HL-60 (cell line): Measurements from ENCODE around the gene GLMP.

Experiments used
- DNase-seq, 2 experiments: peaks; one replicate each; pipeline ENCODE4 v3.0.0-alpha.2; 2010 to 2020; ENCODE audit warnings: low read depth in 1 of 2, low spot score in 1 of 2
- H3K27ac ChIP-seq: fragments of 250-450 bp; sonication (Bioruptor Pico); replicated peaks from 2 replicates; pipeline ENCODE4 v1.5.1; 2020; ENCODE audit warnings: mild to moderate bottlenecking, moderate library complexity
- H3K27me3 ChIP-seq: fragments of 250-450 bp; sonication (Bioruptor Pico); 2 replicates; pipeline ENCODE4 v1.5.1; 2021; ENCODE audit warnings: mild to moderate bottlenecking, moderate library complexity; ENCODE audit not compliant: insufficient read depth, poor library complexity, severe bottlenecking
- H3K4me3 ChIP-seq: replicated peaks from 2 replicates; pipeline ENCODE4 v1.5.1; 2011; ENCODE audit warnings: mild to moderate bottlenecking, control low read depth, low read length; ENCODE audit not compliant: insufficient read depth
- GABPA ChIP-seq: IDR thresholded peaks from 2 replicates; pipeline ENCODE4 v1.6.1; 2012; ENCODE audit warnings: low read depth
- POLR2AphosphoS5 ChIP-seq: IDR thresholded peaks from 2 replicates; pipeline ENCODE4 v1.6.1; 2012; ENCODE audit warnings: low read depth
- SPI1 ChIP-seq: IDR thresholded peaks from 2 replicates; pipeline ENCODE4 v1.6.1; 2012; ENCODE audit warnings: low read depth, mild to moderate bottlenecking, borderline replicate concordance
- TF ChIP-seq, protein P1 (sequence below): IDR thresholded peaks from one replicate; pipeline ENCODE4 v1.5.1; 2011; ENCODE audit warnings: low read length, control low read depth, inconsistent platforms; ENCODE audit not compliant: insufficient read depth
- TF ChIP-seq, protein P2 (sequence below): IDR thresholded peaks from 2 replicates; pipeline ENCODE4 v1.6.1; 2012; ENCODE audit warnings: low read depth; ENCODE audit not compliant: insufficient replicate concordance

The GLMP gene

DNA sequence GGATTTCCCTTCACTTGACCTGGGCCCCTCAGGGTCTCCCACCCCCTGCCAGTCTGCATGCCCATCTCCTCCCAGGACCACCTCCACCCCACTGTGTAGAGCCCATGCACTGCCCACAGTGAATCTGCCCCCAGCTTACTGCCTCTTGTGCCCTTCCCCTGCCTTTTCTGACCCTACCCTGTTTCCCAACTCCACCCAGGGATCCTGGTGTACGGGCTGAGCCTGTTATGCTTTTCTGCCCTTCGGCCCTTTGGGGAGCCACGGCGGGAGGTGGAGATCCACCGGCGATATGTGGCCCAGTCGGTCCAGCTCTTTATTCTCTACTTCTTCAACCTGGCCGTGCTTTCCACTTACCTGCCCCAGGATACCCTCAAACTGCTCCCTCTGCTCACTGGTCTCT lies 9.4 kb downstream of the GLMP start:
- H3K4me3 ChIP-seq: no peak overlapping the region

DNA sequence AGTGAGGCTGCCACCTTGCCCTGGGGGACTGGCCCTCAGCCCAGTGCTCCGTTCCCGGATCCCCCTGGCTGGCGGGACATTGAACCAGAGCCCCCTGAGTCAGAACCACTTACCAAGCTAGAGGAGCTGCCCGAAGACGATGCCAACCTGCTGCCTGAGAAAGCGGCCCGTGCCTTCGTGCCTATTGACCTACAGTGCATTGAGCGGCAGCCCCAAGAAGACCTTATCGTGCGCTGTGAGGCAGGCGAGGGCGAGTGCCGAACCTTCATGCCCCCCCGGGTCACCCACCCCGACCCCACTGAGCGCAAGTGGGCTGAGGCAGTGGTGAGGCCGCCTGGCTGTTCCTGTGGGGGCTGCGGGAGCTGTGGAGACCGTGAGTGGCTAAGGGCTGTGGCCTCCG lies 10.0 kb downstream of the GLMP start:
- no peak overlapping the region for H3K4me3 ChIP-seq
- H3K27me3 ChIP-seq: no peaks in the 10 kb centered on the region
- no peak for DNase-seq
- H3K27ac ChIP-seq: no peak overlapping the region
- no peak for TF ChIP-seq POLR2AphosphoS5
- no peak for TF ChIP-seq SPI1
- TF ChIP-seq, protein P1, sequence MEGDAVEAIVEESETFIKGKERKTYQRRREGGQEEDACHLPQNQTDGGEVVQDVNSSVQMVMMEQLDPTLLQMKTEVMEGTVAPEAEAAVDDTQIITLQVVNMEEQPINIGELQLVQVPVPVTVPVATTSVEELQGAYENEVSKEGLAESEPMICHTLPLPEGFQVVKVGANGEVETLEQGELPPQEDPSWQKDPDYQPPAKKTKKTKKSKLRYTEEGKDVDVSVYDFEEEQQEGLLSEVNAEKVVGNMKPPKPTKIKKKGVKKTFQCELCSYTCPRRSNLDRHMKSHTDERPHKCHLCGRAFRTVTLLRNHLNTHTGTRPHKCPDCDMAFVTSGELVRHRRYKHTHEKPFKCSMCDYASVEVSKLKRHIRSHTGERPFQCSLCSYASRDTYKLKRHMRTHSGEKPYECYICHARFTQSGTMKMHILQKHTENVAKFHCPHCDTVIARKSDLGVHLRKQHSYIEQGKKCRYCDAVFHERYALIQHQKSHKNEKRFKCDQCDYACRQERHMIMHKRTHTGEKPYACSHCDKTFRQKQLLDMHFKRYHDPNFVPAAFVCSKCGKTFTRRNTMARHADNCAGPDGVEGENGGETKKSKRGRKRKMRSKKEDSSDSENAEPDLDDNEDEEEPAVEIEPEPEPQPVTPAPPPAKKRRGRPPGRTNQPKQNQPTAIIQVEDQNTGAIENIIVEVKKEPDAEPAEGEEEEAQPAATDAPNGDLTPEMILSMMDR: no peak
- no peak for TF ChIP-seq GABPA
- TF ChIP-seq, protein P2, sequence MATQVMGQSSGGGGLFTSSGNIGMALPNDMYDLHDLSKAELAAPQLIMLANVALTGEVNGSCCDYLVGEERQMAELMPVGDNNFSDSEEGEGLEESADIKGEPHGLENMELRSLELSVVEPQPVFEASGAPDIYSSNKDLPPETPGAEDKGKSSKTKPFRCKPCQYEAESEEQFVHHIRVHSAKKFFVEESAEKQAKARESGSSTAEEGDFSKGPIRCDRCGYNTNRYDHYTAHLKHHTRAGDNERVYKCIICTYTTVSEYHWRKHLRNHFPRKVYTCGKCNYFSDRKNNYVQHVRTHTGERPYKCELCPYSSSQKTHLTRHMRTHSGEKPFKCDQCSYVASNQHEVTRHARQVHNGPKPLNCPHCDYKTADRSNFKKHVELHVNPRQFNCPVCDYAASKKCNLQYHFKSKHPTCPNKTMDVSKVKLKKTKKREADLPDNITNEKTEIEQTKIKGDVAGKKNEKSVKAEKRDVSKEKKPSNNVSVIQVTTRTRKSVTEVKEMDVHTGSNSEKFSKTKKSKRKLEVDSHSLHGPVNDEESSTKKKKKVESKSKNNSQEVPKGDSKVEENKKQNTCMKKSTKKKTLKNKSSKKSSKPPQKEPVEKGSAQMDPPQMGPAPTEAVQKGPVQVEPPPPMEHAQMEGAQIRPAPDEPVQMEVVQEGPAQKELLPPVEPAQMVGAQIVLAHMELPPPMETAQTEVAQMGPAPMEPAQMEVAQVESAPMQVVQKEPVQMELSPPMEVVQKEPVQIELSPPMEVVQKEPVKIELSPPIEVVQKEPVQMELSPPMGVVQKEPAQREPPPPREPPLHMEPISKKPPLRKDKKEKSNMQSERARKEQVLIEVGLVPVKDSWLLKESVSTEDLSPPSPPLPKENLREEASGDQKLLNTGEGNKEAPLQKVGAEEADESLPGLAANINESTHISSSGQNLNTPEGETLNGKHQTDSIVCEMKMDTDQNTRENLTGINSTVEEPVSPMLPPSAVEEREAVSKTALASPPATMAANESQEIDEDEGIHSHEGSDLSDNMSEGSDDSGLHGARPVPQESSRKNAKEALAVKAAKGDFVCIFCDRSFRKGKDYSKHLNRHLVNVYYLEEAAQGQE: no peak

More for the DNA sequence above, 9.4 kb downstream of the GLMP start:
- TF ChIP-seq SPI1 (no peak), GABPA (no peak), POLR2AphosphoS5 (no peak)
- TF ChIP-seq, protein P1: no peak
- TF ChIP-seq, protein P2: no peak
- Histone ChIP-seq H3K27ac (no peak overlapping the region), H3K27me3 (no peaks in the 10 kb centered on the region)
- DNase-seq: no peak

DNA sequence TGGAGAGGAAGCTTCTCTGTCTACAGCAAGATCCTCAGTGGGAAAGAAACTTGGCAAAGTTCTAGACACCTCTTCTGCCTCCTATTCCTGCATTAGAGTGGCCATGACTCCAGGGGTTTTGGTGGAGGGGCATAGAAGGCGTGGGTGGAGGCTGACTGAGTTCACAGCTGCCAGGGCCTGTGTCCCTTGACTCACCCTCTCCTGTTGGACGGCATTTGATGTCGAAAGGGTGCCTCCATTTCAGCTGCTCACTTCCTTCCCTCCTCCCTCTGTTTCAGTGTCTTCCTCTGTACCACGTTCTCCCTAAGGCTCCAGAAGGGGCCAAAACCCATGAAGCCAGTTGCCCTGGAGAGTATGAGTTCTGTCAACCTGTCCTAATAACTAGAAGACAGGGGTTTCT lies 10.7 kb downstream of the GLMP start:
- no peak overlapping the region for H3K4me3 ChIP-seq
- H3K27me3 ChIP-seq: no peaks in the 10 kb centered on the region
- peak; percentile 53 to 55 for DNase-seq
- peak overlapping the region; percentile 48 for H3K27ac ChIP-seq
- peak; percentile 19; the same call in 1 of the 2 replicates for TF ChIP-seq SPI1
- TF ChIP-seq POLR2AphosphoS5: no peak

DNA sequence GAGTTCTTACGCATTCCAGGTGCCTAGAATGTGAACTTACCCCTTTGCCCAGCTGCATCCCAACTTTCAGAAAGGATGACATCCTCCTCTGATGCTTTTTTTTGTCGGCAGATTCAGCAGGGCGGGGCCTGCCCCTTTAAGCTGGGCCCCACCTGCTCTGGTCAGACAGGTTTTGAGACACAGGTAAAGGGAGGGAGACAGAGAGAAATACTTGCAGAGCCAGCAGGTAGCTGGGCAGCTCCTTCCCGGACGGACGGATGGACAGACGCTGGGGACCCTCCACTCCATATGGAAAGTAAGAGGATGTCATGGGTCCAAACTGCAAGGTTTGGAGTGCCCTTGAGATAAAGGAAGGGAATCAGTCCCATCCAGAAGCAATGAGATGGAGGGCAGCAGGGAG lies 11.4 kb downstream of the GLMP start, which contains the start of gene TMEM79:
TSS of gene TMEM79 (plus strand) at position 214 of the 400 bp plus-strand sequence. CDS start 902 bp downstream, outside the sequence.
- TF ChIP-seq, protein P2: no peak
- TF ChIP-seq SPI1 (no peak), POLR2AphosphoS5 (no peak), GABPA (no peak)

More for the DNA sequence above, 11.4 kb downstream of the GLMP start, which contains the start of gene TMEM79:
- H3K4me3 ChIP-seq: peak within 1 kb of the TSS; percentile 82
- H3K27ac ChIP-seq: peak within 1 kb of the TSS; percentile 90
- no peaks in the 10 kb centered on the region for H3K27me3 ChIP-seq
- DNase-seq: no peak
